Right lobe of liver (tissue), 4 donors: ENCODE results near the gene SLC6A18.

Experiments
- CTCF ChIP-seq, 4 donors: fragments of 200-600 bp in 3 of 4; fragments of 450-650 bp in 1 of 4; IDR thresholded peaks; one replicate each; pipeline versions ENCODE4 v1.5.1 to v1.8.0; 2016 to 2022; ENCODE audit warnings: antibody characterized with exemption in 4 of 4, mild to moderate bottlenecking in 2 of 4
- POLR2A ChIP-seq: fragments of 450-650 bp; IDR thresholded peaks from one replicate; pipeline ENCODE4 v1.6.1; 2017; ENCODE audit warnings: antibody characterized with exemption, mild to moderate bottlenecking
- donor health status: DM: no; HTN: no; CAD: no.
- donor health status: DM: no; HTN: no; CAD: no.
- donor health status: DM: no; HTN: yes; CAD: no.

GRCh38 chr5:1264211-1264610 lies 39.0 kb downstream of the SLC6A18 start:
- TF ChIP-seq CTCF (IDR thresholded peaks at IDR 0.05) (no peak), POLR2A (no peak)
